Panc1 (cell line): ENCODE results near the gene CCT6A.

Experiments used
- POLR2AphosphoS5 ChIP-seq: IDR thresholded peaks from 2 replicates; pipeline ENCODE4 v1.6.1; 2012; ENCODE audit warnings: mild to moderate bottlenecking, low read depth, low read length, moderate library complexity
- SIN3A ChIP-seq: IDR thresholded peaks from 2 replicates; pipeline ENCODE4 v1.6.1; 2012; ENCODE audit warnings: low read depth, mild to moderate bottlenecking, low read length, moderate library complexity, borderline replicate concordance; ENCODE audit not compliant: insufficient read depth
- TCF7L2 ChIP-seq: IDR thresholded peaks from 2 replicates; pipeline ENCODE4 v1.6.1; 2011; ENCODE audit warnings: mild to moderate bottlenecking, low read depth, low read length, inconsistent platforms
- TF ChIP-seq, protein P1 (sequence below): fragments of 450-650 bp; IDR thresholded peaks from 2 replicates; pipeline ENCODE4 v1.5.1; 2017; ENCODE audit warnings: mild to moderate bottlenecking
- TF ChIP-seq, protein P2 (sequence below), 2 experiments: IDR thresholded peaks; 2 replicates each; pipeline ENCODE4 v1.6.1; 2011 to 2012; ENCODE audit warnings: low read depth in 2 of 2, control low read depth in 1 of 2, low read length in 1 of 2, mild to moderate bottlenecking in 1 of 2, moderate library complexity in 1 of 2; ENCODE audit not compliant: insufficient read depth in 1 of 2

DNA sequence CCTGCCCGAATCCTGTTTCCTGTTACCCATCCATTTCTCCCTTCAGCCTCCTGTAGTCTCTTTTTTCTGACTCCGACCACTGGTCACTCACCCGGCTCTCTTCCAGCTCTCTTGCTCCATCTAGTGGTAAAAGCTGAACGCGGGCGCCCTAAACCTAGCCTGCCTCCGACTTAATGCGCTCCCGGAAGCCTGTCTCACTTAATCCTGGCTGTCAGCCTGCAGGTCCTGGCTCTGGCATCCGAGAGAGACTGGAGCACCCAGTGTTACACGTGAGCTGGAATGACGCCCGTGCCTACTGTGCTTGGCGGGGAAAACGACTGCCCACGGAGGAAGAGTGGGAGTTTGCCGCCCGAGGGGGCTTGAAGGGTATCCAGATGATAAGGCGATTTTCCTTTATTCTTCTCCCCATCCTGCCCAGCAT is 22.8 kb downstream of the CCT6A start:
- TF ChIP-seq, protein P1, sequence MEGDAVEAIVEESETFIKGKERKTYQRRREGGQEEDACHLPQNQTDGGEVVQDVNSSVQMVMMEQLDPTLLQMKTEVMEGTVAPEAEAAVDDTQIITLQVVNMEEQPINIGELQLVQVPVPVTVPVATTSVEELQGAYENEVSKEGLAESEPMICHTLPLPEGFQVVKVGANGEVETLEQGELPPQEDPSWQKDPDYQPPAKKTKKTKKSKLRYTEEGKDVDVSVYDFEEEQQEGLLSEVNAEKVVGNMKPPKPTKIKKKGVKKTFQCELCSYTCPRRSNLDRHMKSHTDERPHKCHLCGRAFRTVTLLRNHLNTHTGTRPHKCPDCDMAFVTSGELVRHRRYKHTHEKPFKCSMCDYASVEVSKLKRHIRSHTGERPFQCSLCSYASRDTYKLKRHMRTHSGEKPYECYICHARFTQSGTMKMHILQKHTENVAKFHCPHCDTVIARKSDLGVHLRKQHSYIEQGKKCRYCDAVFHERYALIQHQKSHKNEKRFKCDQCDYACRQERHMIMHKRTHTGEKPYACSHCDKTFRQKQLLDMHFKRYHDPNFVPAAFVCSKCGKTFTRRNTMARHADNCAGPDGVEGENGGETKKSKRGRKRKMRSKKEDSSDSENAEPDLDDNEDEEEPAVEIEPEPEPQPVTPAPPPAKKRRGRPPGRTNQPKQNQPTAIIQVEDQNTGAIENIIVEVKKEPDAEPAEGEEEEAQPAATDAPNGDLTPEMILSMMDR: peak; percentile 98
- TF ChIP-seq POLR2AphosphoS5: no peak
- no peak for TF ChIP-seq SIN3A
- TF ChIP-seq, protein P2, sequence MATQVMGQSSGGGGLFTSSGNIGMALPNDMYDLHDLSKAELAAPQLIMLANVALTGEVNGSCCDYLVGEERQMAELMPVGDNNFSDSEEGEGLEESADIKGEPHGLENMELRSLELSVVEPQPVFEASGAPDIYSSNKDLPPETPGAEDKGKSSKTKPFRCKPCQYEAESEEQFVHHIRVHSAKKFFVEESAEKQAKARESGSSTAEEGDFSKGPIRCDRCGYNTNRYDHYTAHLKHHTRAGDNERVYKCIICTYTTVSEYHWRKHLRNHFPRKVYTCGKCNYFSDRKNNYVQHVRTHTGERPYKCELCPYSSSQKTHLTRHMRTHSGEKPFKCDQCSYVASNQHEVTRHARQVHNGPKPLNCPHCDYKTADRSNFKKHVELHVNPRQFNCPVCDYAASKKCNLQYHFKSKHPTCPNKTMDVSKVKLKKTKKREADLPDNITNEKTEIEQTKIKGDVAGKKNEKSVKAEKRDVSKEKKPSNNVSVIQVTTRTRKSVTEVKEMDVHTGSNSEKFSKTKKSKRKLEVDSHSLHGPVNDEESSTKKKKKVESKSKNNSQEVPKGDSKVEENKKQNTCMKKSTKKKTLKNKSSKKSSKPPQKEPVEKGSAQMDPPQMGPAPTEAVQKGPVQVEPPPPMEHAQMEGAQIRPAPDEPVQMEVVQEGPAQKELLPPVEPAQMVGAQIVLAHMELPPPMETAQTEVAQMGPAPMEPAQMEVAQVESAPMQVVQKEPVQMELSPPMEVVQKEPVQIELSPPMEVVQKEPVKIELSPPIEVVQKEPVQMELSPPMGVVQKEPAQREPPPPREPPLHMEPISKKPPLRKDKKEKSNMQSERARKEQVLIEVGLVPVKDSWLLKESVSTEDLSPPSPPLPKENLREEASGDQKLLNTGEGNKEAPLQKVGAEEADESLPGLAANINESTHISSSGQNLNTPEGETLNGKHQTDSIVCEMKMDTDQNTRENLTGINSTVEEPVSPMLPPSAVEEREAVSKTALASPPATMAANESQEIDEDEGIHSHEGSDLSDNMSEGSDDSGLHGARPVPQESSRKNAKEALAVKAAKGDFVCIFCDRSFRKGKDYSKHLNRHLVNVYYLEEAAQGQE (IDR thresholded peaks at IDR 0.05; ENCODE audit: insufficient read depth in 1 of 2, low read depth in 2 of 2, low read length in 1 of 2): no peak
- TF ChIP-seq TCF7L2: no peak
